PC-3 (cell line): ENCODE measurements around the gene GNB1.

Experiments
- EZH2phosphoT487 ChIP-seq: fragments of 300-600 bp; sonication (generic); IDR thresholded peaks from 2 replicates; pipeline ENCODE4 v1.6.1; 2018; ENCODE audit warnings: mild to moderate bottlenecking, antibody characterized with exemption, low read length, borderline replicate concordance
- TF ChIP-seq, protein P1 (sequence below): fragments of 300-600 bp; sonication (generic); conservative IDR thresholded peaks from 2 replicates; pipeline ENCODE4 v1.5.1; 2017; ENCODE audit warnings: antibody characterized with exemption, low read depth, mild to moderate bottlenecking, low read length

DNA sequence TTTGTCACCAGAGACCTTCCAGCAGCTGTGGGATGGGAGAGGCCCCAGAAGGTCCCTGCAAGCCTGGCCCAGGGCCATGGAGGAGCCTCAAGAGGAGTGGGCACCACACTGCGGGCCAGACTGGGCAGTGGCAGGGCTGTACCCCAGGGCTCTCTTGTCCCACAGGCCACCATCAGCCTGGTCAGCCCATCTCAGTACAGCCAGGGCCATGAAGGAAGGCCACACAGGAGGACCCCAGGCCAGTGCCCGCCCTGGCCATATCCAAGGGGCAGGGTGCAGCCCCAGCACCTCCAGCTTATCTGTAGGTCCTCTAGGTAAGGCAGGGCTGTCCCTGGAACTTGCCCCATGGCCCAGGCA lies 3.1 kb upstream of the GNB1 start:
- TF ChIP-seq, protein P1, sequence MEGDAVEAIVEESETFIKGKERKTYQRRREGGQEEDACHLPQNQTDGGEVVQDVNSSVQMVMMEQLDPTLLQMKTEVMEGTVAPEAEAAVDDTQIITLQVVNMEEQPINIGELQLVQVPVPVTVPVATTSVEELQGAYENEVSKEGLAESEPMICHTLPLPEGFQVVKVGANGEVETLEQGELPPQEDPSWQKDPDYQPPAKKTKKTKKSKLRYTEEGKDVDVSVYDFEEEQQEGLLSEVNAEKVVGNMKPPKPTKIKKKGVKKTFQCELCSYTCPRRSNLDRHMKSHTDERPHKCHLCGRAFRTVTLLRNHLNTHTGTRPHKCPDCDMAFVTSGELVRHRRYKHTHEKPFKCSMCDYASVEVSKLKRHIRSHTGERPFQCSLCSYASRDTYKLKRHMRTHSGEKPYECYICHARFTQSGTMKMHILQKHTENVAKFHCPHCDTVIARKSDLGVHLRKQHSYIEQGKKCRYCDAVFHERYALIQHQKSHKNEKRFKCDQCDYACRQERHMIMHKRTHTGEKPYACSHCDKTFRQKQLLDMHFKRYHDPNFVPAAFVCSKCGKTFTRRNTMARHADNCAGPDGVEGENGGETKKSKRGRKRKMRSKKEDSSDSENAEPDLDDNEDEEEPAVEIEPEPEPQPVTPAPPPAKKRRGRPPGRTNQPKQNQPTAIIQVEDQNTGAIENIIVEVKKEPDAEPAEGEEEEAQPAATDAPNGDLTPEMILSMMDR, result no peak
- no peak for TF ChIP-seq EZH2phosphoT487
